IMR-90 (cell line): ENCODE measurements around the gene PAQR9. TPM values are rescaled to one million over a fixed set of nuclear protein-coding genes. Genes with fewer than 3 reads are reported as not detected.

ENCODE experiments used
- ATAC-seq: fragments of 200-7000 bp; cut with Tn5 transposase; 2 replicates; pipeline ENCODE4 v1.9.1; 2020; ENCODE audit warnings: low read depth, mild to moderate bottlenecking, moderate library complexity
- BruUV-seq: library from RNA; stranded (reverse); fragments of 400-500 nt; replicated peaks from 2 replicates; lab custom pipeline; 2021; lab: Mats Ljungman, UMichigan
- CTCF ChIA-PET: fragments of 300-600 bp; formaldehyde crosslinking; extraction: SDS; loops from one replicate; lab custom pipeline; 2021; ENCODE audit warnings: antibody characterized with exemption; lab: Yijun Ruan, JAX
- POLR2A ChIA-PET: fragments of 300-600 bp; sonication (Branson Sonifier 250); formaldehyde crosslinking; loops from one replicate; lab custom pipeline; 2022; ENCODE audit warnings: antibody characterized with exemption; ENCODE audit not compliant: unreplicated experiment; lab: Charles Lee
- DNase-seq: peaks from one replicate; pipeline ENCODE4 v3.0.0; 2013
- H2AFZ ChIP-seq: replicated peaks from 2 replicates; pipeline ENCODE3; 2013; ENCODE audit warnings: low read length, mild to moderate bottlenecking; ENCODE audit not compliant: poor library complexity
- H2AK5ac ChIP-seq: 2 replicates; pipeline ENCODE4 v1.6.1; 2013; ENCODE audit warnings: low read depth, low read length, inconsistent platforms
- H2AK9ac ChIP-seq: replicated peaks from 2 replicates; pipeline ENCODE3; 2013; ENCODE audit warnings: mild to moderate bottlenecking, low read depth, low read length, moderate library complexity; ENCODE audit not compliant: poor library complexity
- H2BK120ac ChIP-seq: 2 replicates; pipeline ENCODE4 v1.6.1; 2013; ENCODE audit warnings: low read depth, low read length, inconsistent platforms
- H2BK15ac ChIP-seq: 3 replicates; pipeline ENCODE4 v1.6.1; 2013; ENCODE audit warnings: low read depth, low read length, inconsistent platforms
- H2BK20ac ChIP-seq: 2 replicates; pipeline ENCODE4 v1.6.1; 2013; ENCODE audit warnings: low read depth, mild to moderate bottlenecking, inconsistent platforms, low read length, moderate library complexity
- H2BK5ac ChIP-seq: 2 replicates; pipeline ENCODE4 v1.6.1; 2013; ENCODE audit warnings: mild to moderate bottlenecking, low read depth, low read length, inconsistent platforms; ENCODE audit not compliant: poor library complexity, severe bottlenecking
- H3K14ac ChIP-seq: replicated peaks from 2 replicates; pipeline ENCODE4 v1.6.1; 2013; ENCODE audit warnings: low read depth, low read length, inconsistent platforms
- H3K18ac ChIP-seq: 2 replicates; pipeline ENCODE4 v1.6.1; 2013; ENCODE audit warnings: low read depth, low read length, control low read depth
- H3K23ac ChIP-seq: 2 replicates; pipeline ENCODE4 v1.6.1; 2013; ENCODE audit warnings: low read depth, low read length, inconsistent platforms
- H3K27ac ChIP-seq: 2 replicates; pipeline ENCODE4 v1.5.1; 2013; ENCODE audit warnings: mild to moderate bottlenecking, control low read depth, low read length; ENCODE audit not compliant: insufficient read depth
- H3K27me3 ChIP-seq: 2 replicates; pipeline ENCODE4 v1.6.1; 2013; ENCODE audit warnings: low read length; ENCODE audit not compliant: control insufficient read depth, insufficient read depth
- H3K36me3 ChIP-seq: 2 replicates; pipeline ENCODE4 v1.6.1; 2013; ENCODE audit warnings: low read length, mixed read lengths; ENCODE audit not compliant: control insufficient read depth, insufficient read depth
- H3K4ac ChIP-seq: 2 replicates; pipeline ENCODE4 v1.6.1; 2013; ENCODE audit warnings: low read depth, low read length, inconsistent platforms
- H3K4me1 ChIP-seq: 2 replicates; pipeline ENCODE4 v1.6.1; 2013; ENCODE audit warnings: low read length, mixed read lengths; ENCODE audit not compliant: control insufficient read depth, insufficient read depth
- H3K4me2 ChIP-seq: 2 replicates; pipeline ENCODE4 v1.6.1; 2013; ENCODE audit warnings: low read depth, mild to moderate bottlenecking, control low read depth, low read length, moderate library complexity
- H3K4me3 ChIP-seq: 2 replicates; pipeline ENCODE4 v1.5.1; 2013; ENCODE audit warnings: low read depth, mild to moderate bottlenecking, control low read depth, low read length, moderate library complexity; ENCODE audit not compliant: insufficient read depth
- H3K56ac ChIP-seq: 2 replicates; pipeline ENCODE4 v1.6.1; 2013; ENCODE audit warnings: low read length, inconsistent platforms; ENCODE audit not compliant: insufficient read depth; ENCODE audit errors: extremely low read depth
- H3K79me1 ChIP-seq, 2 experiments: 2 replicates each; pipeline ENCODE4 v1.6.1; 2013; ENCODE audit warnings: low read length in 2 of 2, inconsistent platforms in 1 of 2, low read depth in 1 of 2
- H3K9ac ChIP-seq: 2 replicates; pipeline ENCODE4 v1.6.1; 2013; ENCODE audit warnings: low read depth, low read length, control low read depth
- H3K9me1 ChIP-seq: 2 replicates; pipeline ENCODE4 v1.6.1; 2013; ENCODE audit warnings: low read length, inconsistent platforms; ENCODE audit not compliant: insufficient read depth
- H3K9me3 ChIP-seq: 2 replicates; pipeline ENCODE4 v1.6.1; 2013; ENCODE audit warnings: low read length; ENCODE audit not compliant: control insufficient read depth, insufficient read depth
- H4K20me1 ChIP-seq: 2 replicates; pipeline ENCODE4 v1.6.1; 2013; ENCODE audit warnings: low read length, inconsistent platforms; ENCODE audit not compliant: insufficient read depth
- H4K5ac ChIP-seq: 2 replicates; pipeline ENCODE4 v1.6.1; 2013; ENCODE audit warnings: mild to moderate bottlenecking, low read depth, low read length, control low read depth
- H4K8ac ChIP-seq, 2 experiments: 2 replicates each; pipeline ENCODE4 v1.6.1; 2013; ENCODE audit warnings: low read depth in 2 of 2, low read length in 2 of 2, control low read depth in 1 of 2, inconsistent platforms in 1 of 2
- H4K91ac ChIP-seq: 2 replicates; pipeline ENCODE4 v1.6.1; 2013; ENCODE audit warnings: low read depth, low read length, inconsistent platforms; ENCODE audit not compliant: insufficient read depth
- FOS ChIP-seq: fragments of 150-350 bp; IDR thresholded peaks from 2 replicates; pipeline ENCODE4 v1.6.1; 2016; ENCODE audit warnings: low read depth, low read length
- MAZ ChIP-seq: IDR thresholded peaks from 2 replicates; pipeline ENCODE4 v1.6.1; 2012; ENCODE audit warnings: low read depth, mild to moderate bottlenecking, low read length, improper control_type of control experiment, moderate library complexity, borderline replicate concordance
- MXI1 ChIP-seq: IDR thresholded peaks from 2 replicates; pipeline ENCODE4 v1.6.1; 2012; ENCODE audit warnings: low read depth, mild to moderate bottlenecking, low read length, moderate library complexity, borderline replicate concordance
- NFE2L2 ChIP-seq: fragments of 150-350 bp; IDR thresholded peaks from 2 replicates; pipeline ENCODE4 v1.6.1; 2016; ENCODE audit warnings: low read depth, mild to moderate bottlenecking, low read length
- RAD21 ChIP-seq: IDR thresholded peaks from 2 replicates; pipeline ENCODE4 v1.6.1; 2012; ENCODE audit warnings: low read length, improper control_type of control experiment
- SMC3 ChIP-seq: fragments of 150-350 bp; IDR thresholded peaks from 2 replicates; pipeline ENCODE4 v1.6.1; 2016; ENCODE audit warnings: low read depth, mild to moderate bottlenecking, antibody characterized with exemption, low read length, moderate library complexity
- WGBS, 2 experiments: methylation state at CpG; one replicate each; pipeline versions ENCODE4 v1.1.5 to v1.1.7; 2013; ENCODE audit warnings: missing lambda C conversion rate in 2 of 2; ENCODE audit not compliant: insufficient read length in 1 of 2; ENCODE audit errors: extremely low coverage in 2 of 2; 5-methylcytosine and 5-hydroxymethylcytosine counted together
- dilution Hi-C: fragments of 300-500 bp; cut with HindIII; formaldehyde crosslinking; loops from one replicate; pipeline ENCODE4 v1.14.3; 2018; ENCODE audit warnings: low sequenced_read_pairs; ENCODE audit not compliant: unreplicated experiment
- in situ Hi-C: fragments of 300-500 bp; cut with MboI; formaldehyde crosslinking; loops from 3 replicates; pipeline ENCODE4 v1.14.3; 2019; ENCODE audit warnings: low sequenced_read_pairs, inconsistent platforms, mixed read lengths
- intact Hi-C: fragments of 100-400 bp; cut with micrococcal nuclease; formaldehyde crosslinking; loops from 2 replicates; pipeline ENCODE4 v1.10.0; 2022
- polyA plus RNA-seq, 3 experiments: library from polyadenylated mRNA; depleted of rRNA; stranded (reverse); fragments of >200 nt; gene quantifications; 2 replicates each; pipeline ENCODE4 v1.2.3, GENCODE V29; 2012; ENCODE audit warnings: low replicate concordance in 1 of 3
- total RNA-seq: library from RNA; depleted of rRNA; stranded (reverse); fragments of >200 nt; gene quantifications from 2 replicates; pipeline ENCODE4 v1.2.3, GENCODE V29; 2012
- TF ChIP-seq, protein P1 (sequence below): fragments of 150-350 bp; IDR thresholded peaks from 2 replicates; pipeline ENCODE4 v1.6.1; 2017; ENCODE audit warnings: mild to moderate bottlenecking, antibody characterized with exemption, low read length, low read depth
- TF ChIP-seq, protein P2 (sequence below): fragments of 150-350 bp; IDR thresholded peaks from 2 replicates; pipeline ENCODE4 v1.6.1; 2016; ENCODE audit warnings: low read depth, mild to moderate bottlenecking, low read length, moderate library complexity, borderline replicate concordance

PAQR9 gene
- total and polyA plus RNA-seq, 2 of the 4 experiments (the other 2 are of a cell fraction), result 0.05 TPM; not detected in 1

DNA sequence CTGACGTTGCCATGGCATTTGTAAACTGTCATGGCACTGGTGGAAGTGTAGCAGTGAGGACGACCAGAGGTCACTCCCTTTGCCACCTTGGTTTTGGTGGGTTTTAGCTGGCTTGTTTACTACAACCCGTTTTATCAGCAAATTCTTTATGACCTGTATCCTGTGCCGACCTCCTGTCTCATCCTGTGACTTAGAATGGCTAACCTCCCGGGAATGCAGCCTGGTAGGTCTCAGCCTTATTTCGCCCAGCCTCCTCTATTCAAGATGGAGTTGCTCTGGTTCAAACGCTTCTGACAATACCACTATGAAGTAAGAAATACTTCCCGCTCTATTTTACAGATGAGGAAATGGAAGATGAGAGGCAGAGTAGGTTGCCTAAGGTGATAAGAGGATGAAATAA lies 16.6 kb downstream of the PAQR9 start:
- no peak overlapping the region for H4K91ac ChIP-seq
- no peaks in the 10 kb centered on the region for H3K79me1 ChIP-seq
- H4K20me1 ChIP-seq, result no peaks in the 10 kb centered on the region
- H3K4me1 ChIP-seq, result no peaks in the 10 kb centered on the region
- intact Hi-C loops, result loop anchor here (10.0 kb wide), 1 partner anchor 1308 kb away; no protein-coding TSS in a partner anchor
- in situ Hi-C loops, result no loop called here
- peak overlapping the region; percentile 56 for H2AFZ ChIP-seq
- no peaks in the 10 kb centered on the region for H3K9me3 ChIP-seq
- no CpG with 5 or more reads among the region's 8 CpGs for WGBS, 2 experiments
- no peak for DNase-seq
- no peak overlapping the region for H3K9ac ChIP-seq
- dilution Hi-C loops, result no loop called here
- H3K27ac ChIP-seq, result no peak overlapping the region
- H3K4ac ChIP-seq, result no peak overlapping the region
- no peak overlapping the region for H3K56ac ChIP-seq
- no peak for ATAC-seq
- no peak overlapping the region for H3K23ac ChIP-seq
- no peaks in the 10 kb centered on the region for H3K9me1 ChIP-seq
- BruUV-seq, result no TSS peak
- CTCF ChIA-PET, result no interaction called here
- no peak overlapping the region for H3K4me2 ChIP-seq
- H2BK5ac ChIP-seq, result no peak overlapping the region
- no peak overlapping the region for H3K4me3 ChIP-seq
- H3K14ac ChIP-seq, result no peak overlapping the region
- H2BK20ac ChIP-seq, result no peak overlapping the region
- no peak overlapping the region for H2AK9ac ChIP-seq
- H2AK5ac ChIP-seq, result no peak overlapping the region
- POLR2A ChIA-PET, result no interaction called here
- no peak overlapping the region for H4K8ac ChIP-seq
- no peaks in the 10 kb centered on the region for H3K36me3 ChIP-seq
- H2BK15ac ChIP-seq, result no peak overlapping the region
- H3K18ac ChIP-seq, result no peak overlapping the region
- peaks cover 14% of the 10 kb centered on the region for H3K27me3 ChIP-seq
- H2BK120ac ChIP-seq, result no peak overlapping the region
- no peak overlapping the region for H4K5ac ChIP-seq
- TF ChIP-seq MXI1, result no peak
- TF ChIP-seq, protein P1, sequence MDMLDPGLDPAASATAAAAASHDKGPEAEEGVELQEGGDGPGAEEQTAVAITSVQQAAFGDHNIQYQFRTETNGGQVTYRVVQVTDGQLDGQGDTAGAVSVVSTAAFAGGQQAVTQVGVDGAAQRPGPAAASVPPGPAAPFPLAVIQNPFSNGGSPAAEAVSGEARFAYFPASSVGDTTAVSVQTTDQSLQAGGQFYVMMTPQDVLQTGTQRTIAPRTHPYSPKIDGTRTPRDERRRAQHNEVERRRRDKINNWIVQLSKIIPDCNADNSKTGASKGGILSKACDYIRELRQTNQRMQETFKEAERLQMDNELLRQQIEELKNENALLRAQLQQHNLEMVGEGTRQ, result no peak
- no peak for TF ChIP-seq NFE2L2
- TF ChIP-seq FOS, result no peak
- TF ChIP-seq, protein P2, sequence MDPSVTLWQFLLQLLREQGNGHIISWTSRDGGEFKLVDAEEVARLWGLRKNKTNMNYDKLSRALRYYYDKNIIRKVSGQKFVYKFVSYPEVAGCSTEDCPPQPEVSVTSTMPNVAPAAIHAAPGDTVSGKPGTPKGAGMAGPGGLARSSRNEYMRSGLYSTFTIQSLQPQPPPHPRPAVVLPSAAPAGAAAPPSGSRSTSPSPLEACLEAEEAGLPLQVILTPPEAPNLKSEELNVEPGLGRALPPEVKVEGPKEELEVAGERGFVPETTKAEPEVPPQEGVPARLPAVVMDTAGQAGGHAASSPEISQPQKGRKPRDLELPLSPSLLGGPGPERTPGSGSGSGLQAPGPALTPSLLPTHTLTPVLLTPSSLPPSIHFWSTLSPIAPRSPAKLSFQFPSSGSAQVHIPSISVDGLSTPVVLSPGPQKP, result no peak
- no peak for TF ChIP-seq RAD21
- TF ChIP-seq MAZ, result no peak
- TF ChIP-seq SMC3, result no peak
